PC-9 (cell line): ENCODE data around the gene PLCH2. TPM values are rescaled to one million over a fixed set of nuclear protein-coding genes. Genes with fewer than 3 reads are reported as not detected.

Experiments
- BruUV-seq: library from RNA; stranded (reverse); fragments of 400-500 nt; replicated peaks from 2 replicates; lab custom pipeline; 2021; lab: Mats Ljungman, UMichigan
- CTCF ChIA-PET: fragments of 300-600 bp; sonication (Branson Sonifier 250); formaldehyde crosslinking; loops from one replicate; lab custom pipeline; 2022; ENCODE audit warnings: antibody characterized with exemption; lab: Charles Lee
- POLR2A ChIA-PET: fragments of 300-600 bp; sonication (Branson Sonifier 250); formaldehyde crosslinking; loops from one replicate; lab custom pipeline; 2022; ENCODE audit warnings: antibody characterized with exemption; ENCODE audit not compliant: unreplicated experiment; lab: Charles Lee
- DNase-seq, 2 experiments: peaks; one replicate each; pipeline versions ENCODE4 v3.0.0 to v3.0.0-alpha.2; 2015 to 2022; ENCODE audit warnings: mixed read lengths in 1 of 2
- H2AFZ ChIP-seq: fragments of 200-600 bp; sonication (generic); 2 replicates; pipeline ENCODE4 v1.8.1; 2017; ENCODE audit warnings: antibody characterized with exemption
- H3F3A ChIP-seq: fragments of 200-600 bp; sonication (generic); 2 replicates; pipeline ENCODE4 v1.8.1; 2017; ENCODE audit warnings: antibody characterized with exemption, mild to moderate bottlenecking, low read depth; ENCODE audit not compliant: insufficient read depth
- H3K27ac ChIP-seq: fragments of 200-600 bp; sonication (generic); 2 replicates; pipeline ENCODE4 v1.6.1; 2016; ENCODE audit warnings: mixed run types
- H3K27me3 ChIP-seq: fragments of 200-600 bp; sonication (generic); 2 replicates; pipeline ENCODE4 v1.6.1; 2016; ENCODE audit warnings: low read depth, mixed run types; ENCODE audit not compliant: insufficient read depth
- H3K36me3 ChIP-seq: fragments of 200-600 bp; sonication (generic); 2 replicates; pipeline ENCODE4 v1.6.1; 2016; ENCODE audit warnings: low read depth, mixed run types
- H3K4me1 ChIP-seq: fragments of 200-600 bp; sonication (generic); replicated peaks from 2 replicates; pipeline ENCODE4 v1.6.1; 2016; ENCODE audit warnings: mixed run types; ENCODE audit not compliant: insufficient read depth
- H3K4me2 ChIP-seq: fragments of 200-600 bp; sonication (generic); 2 replicates; pipeline ENCODE4 v1.6.1; 2017; ENCODE audit warnings: mixed run types
- H3K4me3 ChIP-seq: fragments of 200-600 bp; sonication (generic); 2 replicates; pipeline ENCODE4 v1.6.1; 2016; ENCODE audit warnings: mixed run types
- H3K79me2 ChIP-seq: fragments of 200-600 bp; sonication (generic); 2 replicates; pipeline ENCODE4 v1.6.1; 2017; ENCODE audit warnings: low read depth, mixed run types
- H3K9me2 ChIP-seq: fragments of 200-600 bp; sonication (generic); 2 replicates; pipeline ENCODE4 v1.8.1; 2017; ENCODE audit warnings: mild to moderate bottlenecking; ENCODE audit not compliant: insufficient read depth
- H3K9me3 ChIP-seq: fragments of 200-600 bp; sonication (generic); 2 replicates; pipeline ENCODE4 v1.8.1; 2016; ENCODE audit warnings: low read depth; ENCODE audit not compliant: insufficient read depth
- H4K20me1 ChIP-seq: fragments of 200-600 bp; sonication (generic); 2 replicates; pipeline ENCODE4 v1.8.1; 2017; ENCODE audit not compliant: insufficient read depth
- CTCF ChIP-seq: fragments of 200-600 bp; sonication (generic); conservative IDR thresholded peaks from 2 replicates; pipeline ENCODE4 v1.6.1; 2017; ENCODE audit warnings: mixed run types, antibody characterized with exemption, mild to moderate bottlenecking, moderate library complexity
- EZH2 ChIP-seq: fragments of 200-600 bp; sonication (generic); IDR thresholded peaks from 2 replicates; pipeline ENCODE4 v1.8.0; 2017; ENCODE audit warnings: antibody characterized with exemption, low read depth
- intact Hi-C: fragments of 100-400 bp; cut with micrococcal nuclease; formaldehyde crosslinking; loops from one replicate; pipeline ENCODE4 v1.10.0; 2022; ENCODE audit not compliant: unreplicated experiment
- total RNA-seq: library from RNA; stranded (reverse); gene quantifications from 2 replicates; pipeline ENCODE4 v1.2.3, GENCODE V29; 2021

Gene PLCH2
- total RNA-seq, 1 experiment from 2014 or later = 0.98 TPM

- Histone ChIP-seq H4K20me1 (peaks cover 26% of the 10 kb centered on the region), H3F3A (peaks cover 6% of the 10 kb centered on the region; the same call in 1 of the 2 replicates), H3K4me1 (peaks cover 18% of the 10 kb centered on the region), H3K36me3 (no peaks in the 10 kb centered on the region), H3K9me3 (no peaks in the 10 kb centered on the region), H3K4me2 (no peak overlapping the region), H3K27ac (no peak overlapping the region), H2AFZ (no peak overlapping the region), H3K27me3 (peaks cover 21% of the 10 kb centered on the region), H3K4me3 (no peak overlapping the region), H3K9me2 (no peaks in the 10 kb centered on the region), H3K79me2 (peaks cover 35% of the 10 kb centered on the region)
- TF ChIP-seq EZH2 (no peak), CTCF (no peak)
- intact Hi-C loops = loop anchor here (1.0 to 5.0 kb wide), 3 partner anchors 8 to 115 kb away; partner anchors contain the start of genes PEX10 and PRXL2B
- ChIA-PET CTCF (no interaction called here), POLR2A (no interaction called here)
- no TSS peak for BruUV-seq
- no peak for DNase-seq
Measured at GRCh38 chr1:2527556-2527860, 51.4 kb downstream of the PLCH2 start.

- Histone ChIP-seq H3K36me3 (no peaks in the 10 kb centered on the region), H2AFZ (no peak overlapping the region), H3K9me2 (no peaks in the 10 kb centered on the region), H3K4me1 (peaks cover 23% of the 10 kb centered on the region), H3K27me3 (peaks cover 21% of the 10 kb centered on the region), H4K20me1 (peaks cover 25% of the 10 kb centered on the region), H3K4me3 (no peak overlapping the region), H3F3A (peaks cover 6% of the 10 kb centered on the region; the same call in 1 of the 2 replicates), H3K4me2 (no peak overlapping the region), H3K9me3 (no peaks in the 10 kb centered on the region), H3K79me2 (peaks cover 30% of the 10 kb centered on the region), H3K27ac (no peak overlapping the region)
- BruUV-seq = no TSS peak
- no peak for TF ChIP-seq EZH2
- no peak for TF ChIP-seq CTCF
- ChIA-PET POLR2A (no interaction called here), CTCF (no interaction called here)
- intact Hi-C loops = loop anchor here (5.0 kb wide), 1 partner anchor 116 kb away; the partner anchor contains the start of gene PEX10
- DNase-seq = no peak
Measured at GRCh38 chr1:2528016-2528415, 51.9 kb downstream of the PLCH2 start.

- Histone ChIP-seq H3K4me1 (peaks cover 29% of the 10 kb centered on the region), H3K27me3 (peaks cover 21% of the 10 kb centered on the region), H2AFZ (no peak overlapping the region), H3K79me2 (peaks cover 24% of the 10 kb centered on the region), H3K9me3 (no peaks in the 10 kb centered on the region), H3K36me3 (no peaks in the 10 kb centered on the region), H3K27ac (no peak overlapping the region), H3K4me3 (no peak overlapping the region), H3K9me2 (no peaks in the 10 kb centered on the region), H3K4me2 (no peak overlapping the region), H3F3A (peaks cover 6% of the 10 kb centered on the region; the same call in 1 of the 2 replicates), H4K20me1 (peaks cover 19% of the 10 kb centered on the region)
- POLR2A ChIA-PET = no interaction called here
- no peak for DNase-seq
- intact Hi-C loops = loop anchor here (5.0 kb wide), 1 partner anchor 116 kb away; the partner anchor contains the start of gene PEX10
- CTCF ChIA-PET = no interaction called here
- no TSS peak for BruUV-seq
- TF ChIP-seq EZH2 (no peak), CTCF (no peak)
Measured at GRCh38 chr1:2528611-2528965, 52.5 kb downstream of the PLCH2 start.
